GM12872 (cell line): ENCODE measurements around the gene COL9A3.

ENCODE experiments used
- TF ChIP-seq, protein P1 (sequence below): IDR thresholded peaks from 3 replicates; pipeline ENCODE4 v1.5.1; 2011; ENCODE audit warnings: low read depth, mild to moderate bottlenecking, low read length, moderate library complexity; ENCODE audit not compliant: insufficient read depth

The COL9A3 gene

DNA sequence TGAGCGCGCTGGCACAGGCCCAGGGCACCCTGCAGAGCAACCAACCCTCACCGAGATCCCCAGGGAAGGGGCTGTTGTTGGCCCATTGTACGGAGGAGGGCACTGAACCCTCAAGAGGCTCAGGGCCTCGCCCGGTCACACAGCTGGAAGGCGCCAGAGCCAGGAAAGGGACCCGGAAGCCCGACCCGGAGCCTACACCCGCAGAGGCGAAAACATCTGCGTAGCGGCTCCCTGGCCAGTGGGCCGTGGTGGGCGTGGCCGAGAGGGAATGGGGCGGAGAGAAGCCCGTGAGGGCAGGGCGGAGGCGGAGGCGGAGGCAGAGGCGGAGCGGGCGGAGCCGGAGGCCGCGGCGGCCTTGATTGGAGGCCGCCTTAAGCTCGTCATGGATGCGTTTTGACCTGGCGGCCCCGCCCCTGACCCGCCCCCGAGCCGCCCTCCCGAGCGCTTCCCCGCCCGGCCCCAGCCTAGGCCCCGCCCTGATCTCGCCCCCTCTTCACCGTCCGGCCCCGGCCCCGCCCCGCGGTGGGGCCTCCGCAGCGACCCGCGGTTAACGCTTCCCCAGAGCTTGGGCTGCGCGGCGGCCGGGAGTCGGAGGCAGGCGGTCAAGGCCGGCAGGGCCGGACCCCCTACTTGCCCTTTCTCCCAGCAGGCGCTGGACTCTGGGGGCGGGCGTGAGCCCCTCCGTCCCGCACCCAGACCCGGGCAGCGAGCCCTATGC lies 22.7 kb upstream of the COL9A3 start:
- TF ChIP-seq, protein P1, sequence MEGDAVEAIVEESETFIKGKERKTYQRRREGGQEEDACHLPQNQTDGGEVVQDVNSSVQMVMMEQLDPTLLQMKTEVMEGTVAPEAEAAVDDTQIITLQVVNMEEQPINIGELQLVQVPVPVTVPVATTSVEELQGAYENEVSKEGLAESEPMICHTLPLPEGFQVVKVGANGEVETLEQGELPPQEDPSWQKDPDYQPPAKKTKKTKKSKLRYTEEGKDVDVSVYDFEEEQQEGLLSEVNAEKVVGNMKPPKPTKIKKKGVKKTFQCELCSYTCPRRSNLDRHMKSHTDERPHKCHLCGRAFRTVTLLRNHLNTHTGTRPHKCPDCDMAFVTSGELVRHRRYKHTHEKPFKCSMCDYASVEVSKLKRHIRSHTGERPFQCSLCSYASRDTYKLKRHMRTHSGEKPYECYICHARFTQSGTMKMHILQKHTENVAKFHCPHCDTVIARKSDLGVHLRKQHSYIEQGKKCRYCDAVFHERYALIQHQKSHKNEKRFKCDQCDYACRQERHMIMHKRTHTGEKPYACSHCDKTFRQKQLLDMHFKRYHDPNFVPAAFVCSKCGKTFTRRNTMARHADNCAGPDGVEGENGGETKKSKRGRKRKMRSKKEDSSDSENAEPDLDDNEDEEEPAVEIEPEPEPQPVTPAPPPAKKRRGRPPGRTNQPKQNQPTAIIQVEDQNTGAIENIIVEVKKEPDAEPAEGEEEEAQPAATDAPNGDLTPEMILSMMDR = no peak

DNA sequence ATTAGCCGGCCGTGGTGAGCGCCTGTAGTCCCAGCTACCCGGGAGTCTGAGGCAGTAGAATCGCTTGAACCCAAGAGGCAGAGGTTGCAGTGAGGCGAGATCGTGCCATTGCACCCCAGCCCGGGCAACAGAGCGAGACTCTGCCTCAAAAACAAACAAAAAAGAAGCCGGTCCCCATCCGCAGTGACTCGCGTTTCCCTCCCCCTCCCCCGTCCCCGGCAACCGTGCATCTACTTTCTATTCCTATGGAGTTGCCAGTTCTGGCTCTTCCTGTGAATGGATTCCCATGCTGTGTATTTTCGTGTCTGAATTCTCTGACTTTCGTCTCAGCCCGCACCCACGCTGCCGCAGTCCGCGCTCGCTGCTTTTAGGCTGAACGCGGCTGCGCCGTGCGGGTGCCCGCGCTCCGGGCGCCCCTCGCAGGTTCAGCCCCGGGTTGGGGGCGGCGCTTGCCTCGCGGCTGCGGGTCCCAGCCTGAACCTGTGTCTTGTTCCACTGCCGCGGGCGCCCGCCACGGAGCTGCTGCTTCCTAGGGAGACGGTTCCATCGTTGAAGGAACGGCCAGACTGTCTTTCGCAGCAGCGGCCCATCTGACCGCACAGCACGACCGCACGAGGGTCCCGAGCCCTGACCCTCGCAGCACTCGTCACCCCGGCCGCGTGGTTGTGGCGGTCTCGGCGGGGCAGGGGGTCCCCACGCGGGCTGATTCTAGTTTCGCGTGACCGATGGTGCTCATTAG lies 21.7 kb upstream of the COL9A3 start:
- TF ChIP-seq, protein P1 = no peak

DNA sequence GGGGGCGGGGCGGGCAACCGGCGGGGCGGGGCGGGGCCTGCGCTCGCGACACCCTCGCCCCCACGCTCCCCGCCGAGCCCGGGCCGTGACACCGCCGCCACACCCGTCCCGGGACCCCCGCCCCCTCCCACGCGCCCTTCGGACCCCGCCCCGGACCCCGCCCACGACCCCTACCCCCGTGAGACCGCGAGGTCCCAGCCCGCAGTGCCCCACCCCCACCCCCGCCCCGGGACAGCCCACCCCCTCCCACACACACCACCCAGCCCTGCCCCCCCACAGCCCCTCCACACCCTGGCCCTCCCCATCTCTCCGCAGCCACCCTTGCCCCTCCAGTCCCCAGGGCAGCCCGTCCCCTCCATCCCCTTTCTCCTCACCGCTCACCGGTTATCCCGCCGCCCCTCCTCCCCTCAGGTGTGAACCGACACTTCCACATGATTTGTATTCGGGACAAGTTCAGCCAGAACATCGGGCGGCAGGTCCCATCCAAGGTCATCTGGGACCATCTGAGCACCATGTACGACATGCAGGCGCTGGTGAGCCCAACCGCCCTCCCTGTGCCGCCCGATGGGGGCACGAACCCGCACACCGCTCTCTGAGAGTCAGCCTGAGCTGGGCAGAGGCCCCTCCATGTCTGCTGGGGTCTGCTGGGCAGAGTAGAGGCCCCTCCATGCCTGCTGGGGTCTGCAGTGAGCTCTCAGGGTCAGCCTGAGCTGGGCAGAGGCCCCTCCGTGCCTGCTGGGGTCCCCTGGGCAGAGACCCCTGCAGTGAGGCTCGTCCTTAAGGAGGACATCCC lies 20.0 kb upstream of the COL9A3 start:
- TF ChIP-seq, protein P1 = no peak

DNA sequence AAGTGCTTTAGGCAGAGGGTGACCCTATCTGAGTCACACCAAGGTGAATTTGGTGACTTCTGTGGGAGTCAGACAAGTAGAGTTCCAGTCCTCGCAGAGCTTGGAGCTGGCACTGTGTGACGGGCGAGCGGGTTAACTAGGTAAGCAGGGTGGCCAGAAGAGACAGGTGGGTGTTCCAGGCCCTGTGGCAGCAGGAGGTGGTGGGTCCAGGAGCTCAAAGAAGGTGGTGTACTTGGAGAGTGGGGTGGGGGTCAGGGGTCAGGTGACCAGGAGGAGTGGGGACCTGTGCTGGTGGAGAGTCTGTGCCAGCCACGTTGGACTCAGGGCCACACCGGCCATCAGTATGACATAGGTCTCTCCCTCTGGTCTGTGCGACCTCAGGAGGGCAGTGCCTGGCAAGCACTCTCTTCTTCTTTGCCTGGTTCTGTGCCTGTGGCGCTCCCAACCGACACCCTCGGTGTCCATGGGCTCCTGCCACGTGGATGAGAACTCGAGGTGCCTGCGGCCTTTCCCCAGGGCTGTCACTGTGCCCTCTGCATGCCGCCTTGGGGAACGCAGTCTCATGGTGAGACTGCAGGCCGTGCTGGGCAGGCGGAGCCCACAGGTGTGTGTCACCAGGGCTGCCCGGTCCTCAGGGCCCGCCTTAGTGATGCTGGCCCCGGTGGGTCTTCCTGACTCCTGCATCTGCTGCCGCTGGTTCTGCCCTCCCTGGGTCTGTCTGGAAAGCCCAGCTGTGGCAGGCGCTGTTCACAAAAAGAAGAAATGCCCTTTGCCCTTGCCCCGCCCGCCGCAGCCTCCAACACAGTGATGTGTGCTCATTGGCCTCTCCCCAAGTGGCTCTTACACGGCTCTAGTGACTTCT lies 18.9 kb upstream of the COL9A3 start:
- TF ChIP-seq, protein P1 = no peak

DNA sequence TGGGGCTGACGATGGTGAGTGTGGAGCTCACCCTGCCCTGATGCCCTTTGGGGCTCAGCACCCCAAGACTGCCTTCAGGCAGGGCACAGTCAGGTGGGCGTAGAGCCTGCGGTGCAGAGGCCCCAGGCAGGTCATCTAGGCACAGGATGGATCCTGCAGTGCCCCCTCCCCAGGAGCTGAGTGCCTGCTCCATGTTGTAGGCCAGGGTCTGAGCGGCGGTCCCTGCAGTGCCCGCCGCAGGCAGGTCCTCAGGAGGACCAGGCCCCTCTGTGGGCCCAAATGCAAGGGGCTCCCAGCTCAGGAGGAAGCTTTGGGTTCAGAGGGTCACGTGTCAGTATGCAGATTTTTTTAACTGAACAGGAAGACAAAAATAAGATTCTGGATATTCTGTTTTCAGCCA lies 17.8 kb upstream of the COL9A3 start:
- TF ChIP-seq, protein P1 = no peak

DNA sequence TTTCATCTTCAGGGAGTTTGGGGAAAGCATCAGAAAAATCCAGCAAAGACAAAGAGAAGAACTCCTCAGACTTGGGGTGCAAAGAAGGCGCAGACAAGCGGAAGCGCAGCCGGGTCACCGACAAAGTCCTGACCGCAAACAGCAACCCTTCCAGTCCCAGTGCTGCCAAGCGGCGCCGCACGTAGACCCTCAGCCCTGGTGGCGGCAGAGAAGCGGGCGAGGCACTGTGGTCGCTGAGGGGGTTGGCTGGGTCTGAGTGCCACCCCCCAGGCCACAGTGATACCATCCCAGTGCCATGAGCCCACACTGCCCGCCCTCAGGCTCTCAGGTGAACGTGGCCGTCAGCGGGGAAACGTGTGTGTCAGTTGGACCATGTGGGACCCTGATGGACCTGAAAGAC lies 17.4 kb upstream of the COL9A3 start:
- TF ChIP-seq, protein P1 = no peak
